Muscle layer of colon (tissue), 2 donors: ENCODE data around the gene PRMT1.

Source experiments
- H3K27ac ChIP-seq: one replicate; pipeline ENCODE4 v1.7.0; 2013; ENCODE audit warnings: low read depth, mild to moderate bottlenecking, low read length, moderate library complexity
- H3K27me3 ChIP-seq, 2 donors: one replicate each; pipeline ENCODE4 v1.7.0; 2013; ENCODE audit warnings: low read length in 2 of 2, mild to moderate bottlenecking in 2 of 2; ENCODE audit not compliant: insufficient read depth in 2 of 2, control insufficient read depth in 1 of 2
- H3K36me3 ChIP-seq: one replicate; pipeline ENCODE4 v1.7.0; 2013; ENCODE audit warnings: mild to moderate bottlenecking, low read length; ENCODE audit not compliant: insufficient read depth
- H3K4me1 ChIP-seq: one replicate; pipeline ENCODE4 v1.7.0; 2013; ENCODE audit warnings: mild to moderate bottlenecking, low read length; ENCODE audit not compliant: insufficient read depth
- H3K4me3 ChIP-seq, 2 donors: one replicate each; pipeline ENCODE4 v1.7.0; 2013; ENCODE audit warnings: low read length in 2 of 2, low read depth in 1 of 2, mild to moderate bottlenecking in 1 of 2, moderate library complexity in 1 of 2
- H3K9ac ChIP-seq: one replicate; pipeline ENCODE4 v1.7.0; 2013; ENCODE audit warnings: low read length
- H3K9me3 ChIP-seq: one replicate; pipeline ENCODE4 v1.7.0; 2013; ENCODE audit warnings: mild to moderate bottlenecking, low read length
- donor health status: abdominal sarcoma.
- donor health status: Adenocarcinoma of cecum.

PRMT1 gene

GRCh38 chr19:49678985-49679770, 2.1 kb downstream of the PRMT1 start:
- Histone ChIP-seq H3K27me3 (no peaks in the 10 kb centered on the region), H3K4me1 (peaks cover 33% of the 10 kb centered on the region), H3K9me3 (no peaks in the 10 kb centered on the region), H3K27ac (no peak overlapping the region), H3K4me3 (no peak overlapping the region), H3K36me3 (peaks cover 25% of the 10 kb centered on the region), H3K9ac (peak overlapping the region; percentile 20)

- Histone ChIP-seq H3K4me1 (peaks cover 33% of the 10 kb centered on the region), H3K27me3 (no peaks in the 10 kb centered on the region), H3K27ac (peak overlapping the region; percentile 53), H3K9me3 (no peaks in the 10 kb centered on the region), H3K9ac (peak overlapping the region; percentile 20), H3K36me3 (peaks cover 32% of the 10 kb centered on the region), H3K4me3 (peak overlapping the region in 1 of 2 donors; percentile 47)
These were observed 2.8 kb downstream of the PRMT1 start for GRCh38 chr19:49679771-49680413.

- peak overlapping the region; percentile 53 for H3K27ac ChIP-seq
- H3K9ac ChIP-seq = peak overlapping the region; percentile 20
- peaks cover 40% of the 10 kb centered on the region for H3K36me3 ChIP-seq
- peak overlapping the region in 1 of 2 donors; percentile 47 for H3K4me3 ChIP-seq
- no peaks in the 10 kb centered on the region for H3K9me3 ChIP-seq
- H3K4me1 ChIP-seq = peaks cover 33% of the 10 kb centered on the region
- peaks cover 0 to 2% of the 10 kb centered on the region in 2 donors for H3K27me3 ChIP-seq
These were observed 3.6 kb downstream of the PRMT1 start for GRCh38 chr19:49680421-49681351.

- Histone ChIP-seq H3K4me3 (no peak overlapping the region), H3K9ac (no peak overlapping the region), H3K4me1 (peaks cover 28% of the 10 kb centered on the region), H3K9me3 (no peaks in the 10 kb centered on the region), H3K27ac (no peak overlapping the region), H3K36me3 (peaks cover 47% of the 10 kb centered on the region), H3K27me3 (peaks cover 0 to 3% of the 10 kb centered on the region in 2 donors)
These were observed 4.8 kb downstream of the PRMT1 start for GRCh38 chr19:49681830-49682229.

- Histone ChIP-seq H3K4me3 (no peak overlapping the region), H3K9ac (no peak overlapping the region), H3K4me1 (peaks cover 28% of the 10 kb centered on the region), H3K27ac (no peak overlapping the region), H3K9me3 (no peaks in the 10 kb centered on the region), H3K36me3 (peaks cover 47% of the 10 kb centered on the region), H3K27me3 (peaks cover 0 to 3% of the 10 kb centered on the region in 2 donors)
These were observed 5.2 kb downstream of the PRMT1 start for GRCh38 chr19:49682274-49682673.

GRCh38 chr19:49683814-49684250, 6.8 kb downstream of the PRMT1 start:
- Histone ChIP-seq H3K4me1 (peaks cover 24% of the 10 kb centered on the region), H3K36me3 (peaks cover 53% of the 10 kb centered on the region), H3K27ac (no peak overlapping the region), H3K9ac (no peak overlapping the region), H3K9me3 (no peaks in the 10 kb centered on the region), H3K4me3 (no peak overlapping the region), H3K27me3 (peaks cover 0 to 8% of the 10 kb centered on the region in 2 donors)

- no peak overlapping the region for H3K4me3 ChIP-seq
- peaks cover 53% of the 10 kb centered on the region for H3K36me3 ChIP-seq
- H3K4me1 ChIP-seq = peaks cover 18% of the 10 kb centered on the region
- no peak overlapping the region for H3K9ac ChIP-seq
- H3K27ac ChIP-seq = no peak overlapping the region
- H3K27me3 ChIP-seq = peaks cover 0 to 13% of the 10 kb centered on the region in 2 donors
- H3K9me3 ChIP-seq = no peaks in the 10 kb centered on the region
These were observed 7.3 kb downstream of the PRMT1 start for GRCh38 chr19:49684251-49684982.

GRCh38 chr19:49684983-49685553, 8.0 kb downstream of the PRMT1 start:
- Histone ChIP-seq H3K4me3 (no peak overlapping the region), H3K36me3 (peaks cover 53% of the 10 kb centered on the region), H3K9ac (no peak overlapping the region), H3K27ac (no peak overlapping the region), H3K9me3 (no peaks in the 10 kb centered on the region), H3K4me1 (peaks cover 15% of the 10 kb centered on the region), H3K27me3 (peaks cover 3 to 20% of the 10 kb centered on the region in 2 donors)

GRCh38 chr19:49685845-49686332, 8.8 kb downstream of the PRMT1 start:
- no peak overlapping the region for H3K4me3 ChIP-seq
- peaks cover 53% of the 10 kb centered on the region for H3K36me3 ChIP-seq
- peaks cover 15% of the 10 kb centered on the region for H3K4me1 ChIP-seq
- no peaks in the 10 kb centered on the region for H3K9me3 ChIP-seq
- H3K27me3 ChIP-seq = peaks cover 11 to 28% of the 10 kb centered on the region in 2 donors
- no peak overlapping the region for H3K27ac ChIP-seq
- H3K9ac ChIP-seq = no peak overlapping the region

GRCh38 chr19:49686503-49687088, 9.5 kb downstream of the PRMT1 start:
- no peaks in the 10 kb centered on the region for H3K9me3 ChIP-seq
- H3K27me3 ChIP-seq = peaks cover 17 to 35% of the 10 kb centered on the region in 2 donors
- H3K36me3 ChIP-seq = peaks cover 49% of the 10 kb centered on the region
- H3K4me1 ChIP-seq = peaks cover 18% of the 10 kb centered on the region
- no peak overlapping the region for H3K9ac ChIP-seq
- H3K4me3 ChIP-seq = no peak overlapping the region
- no peak overlapping the region for H3K27ac ChIP-seq
